GM12874 (cell line): Measurements from ENCODE around the gene ANKRD53.

Experiments used
- CTCF ChIP-seq: IDR thresholded peaks from 2 replicates; pipeline ENCODE4 v1.5.1; 2011; ENCODE audit warnings: low read depth, mild to moderate bottlenecking, control low read depth, low read length, moderate library complexity; ENCODE audit not compliant: insufficient read depth

ANKRD53 gene

GRCh38 chr2:70936165-70936978 is 42.1 kb upstream of the ANKRD53 start:
- no peak for TF ChIP-seq CTCF

GRCh38 chr2:70936979-70937811 is 41.2 kb upstream of the ANKRD53 start:
- no peak for TF ChIP-seq CTCF

- no peak for TF ChIP-seq CTCF
Observed at GRCh38 chr2:70937866-70938585, 40.4 kb upstream of the ANKRD53 start.

GRCh38 chr2:70938586-70938950 is 39.9 kb upstream of the ANKRD53 start:
- TF ChIP-seq CTCF = no peak

- no peak for TF ChIP-seq CTCF
Observed at GRCh38 chr2:70939001-70939838, 39.2 kb upstream of the ANKRD53 start.

DNA sequence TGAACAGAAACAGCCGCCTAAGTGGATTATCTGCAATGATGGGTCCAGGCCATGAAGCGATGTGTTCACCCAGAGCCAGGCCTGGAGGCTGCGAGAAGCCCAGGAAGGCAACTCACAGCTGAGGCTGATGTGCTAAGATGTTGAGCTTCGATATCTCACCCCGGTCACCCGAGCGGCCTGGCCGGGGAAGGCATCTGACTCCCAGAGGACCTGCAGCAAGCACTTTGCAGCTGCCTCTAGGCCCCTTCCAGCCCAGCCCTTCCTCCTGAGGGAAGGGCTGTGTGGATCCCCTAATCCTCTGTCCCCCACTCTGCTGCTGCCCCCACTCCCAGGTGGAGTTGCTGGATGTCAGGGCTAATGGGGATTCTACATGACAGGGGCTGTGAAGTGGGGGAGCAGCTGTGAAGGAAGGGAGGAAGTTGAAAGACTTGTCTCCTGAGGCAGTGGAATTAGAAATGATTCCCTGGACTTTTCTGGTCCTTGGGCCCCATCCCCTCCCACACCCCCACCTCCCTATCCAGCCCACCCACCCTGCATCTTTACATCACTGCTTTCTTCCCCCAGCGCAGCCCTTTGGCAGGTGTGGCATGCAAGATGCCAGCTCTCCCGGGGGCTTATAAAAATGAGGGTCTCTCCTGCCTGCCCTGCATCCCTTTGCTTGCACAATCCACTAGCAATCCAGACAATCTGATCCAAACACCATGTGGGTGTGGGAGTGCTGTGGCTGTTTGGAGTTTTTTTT is 38.4 kb upstream of the ANKRD53 start:
- TF ChIP-seq CTCF = no peak
